Right atrium auricular region (tissue), 2 donors: ENCODE results near the gene KRCC1. TPM values are rescaled to one million over a fixed set of nuclear protein-coding genes. Genes with fewer than 3 reads are reported as not detected.

Experiments used
- DNase-seq: peaks from one replicate; pipeline ENCODE4 v3.0.0-alpha.2; 2019; ENCODE audit warnings: low spot score
- H3K27ac ChIP-seq, 2 donors: fragments of 200-600 bp; sonication (generic); 1 replicate in 1 of 2; 2 replicates in 1 of 2; pipeline ENCODE4 v1.5.1; 2016 to 2019
- H3K27me3 ChIP-seq, 2 donors: fragments of 200-600 bp; sonication (generic); one replicate each; pipeline versions ENCODE4 v1.5.1 to v1.6.0; 2017 to 2019
- H3K36me3 ChIP-seq: fragments of 200-600 bp; sonication (generic); one replicate; pipeline ENCODE4 v1.5.1; 2016
- H3K4me1 ChIP-seq, 2 donors: fragments of 200-600 bp; sonication (generic); one replicate each; pipeline versions ENCODE4 v1.5.1 to v1.6.0; 2017 to 2019
- H3K4me3 ChIP-seq, 2 donors: fragments of 200-600 bp; sonication (generic); 1 replicate in 1 of 2; 2 replicates in 1 of 2; pipeline ENCODE4 v1.5.1; 2017 to 2019; ENCODE audit warnings: mild to moderate bottlenecking in 1 of 2, moderate library complexity in 1 of 2
- H3K9me3 ChIP-seq, 2 donors: fragments of 200-600 bp; sonication (generic); one replicate each; pipeline ENCODE4 v1.5.1; 2019
- CTCF ChIP-seq, 2 donors: fragments of 200-600 bp; sonication (generic); IDR thresholded peaks; one replicate each; pipeline ENCODE4 v1.5.1; 2019; ENCODE audit warnings: antibody characterized with exemption in 2 of 2
- total RNA-seq, 2 donors: library from RNA; depleted of rRNA; stranded (reverse); fragments of >200 nt; gene quantifications; one replicate each; pipeline ENCODE4 v1.1.0, GENCODE V29; 2016

The KRCC1 gene
- total RNA-seq, 2 donors from 2014 or later = 20.6 to 27.5 TPM

GRCh38 chr2:88069117-88069516, 13.5 kb upstream of the KRCC1 start:
- H3K4me3 ChIP-seq = peak overlapping the region; percentile 47 to 49
- peak overlapping the region; percentile 74 to 95 for H3K27ac ChIP-seq
- peak; percentile 23 for DNase-seq
- H3K4me1 ChIP-seq = no peaks in the 10 kb centered on the region
- H3K9me3 ChIP-seq = peaks cover 0 to 1% of the 10 kb centered on the region in 2 donors
- no peaks in the 10 kb centered on the region for H3K27me3 ChIP-seq
- no peak for TF ChIP-seq CTCF (IDR thresholded peaks at IDR 0.05)
- H3K36me3 ChIP-seq = no peaks in the 10 kb centered on the region

- TF ChIP-seq CTCF (IDR thresholded peaks at IDR 0.05) = no peak
- no peaks in the 10 kb centered on the region for H3K27me3 ChIP-seq
- no peaks in the 10 kb centered on the region for H3K36me3 ChIP-seq
- peak; percentile 16 for DNase-seq
- H3K27ac ChIP-seq = peak overlapping the region; percentile 74 to 95
- no peaks in the 10 kb centered on the region for H3K9me3 ChIP-seq
- no peaks in the 10 kb centered on the region for H3K4me1 ChIP-seq
- peak overlapping the region; percentile 47 to 49 for H3K4me3 ChIP-seq
These were observed 12.5 kb upstream of the KRCC1 start for GRCh38 chr2:88068044-88068443.

DNA sequence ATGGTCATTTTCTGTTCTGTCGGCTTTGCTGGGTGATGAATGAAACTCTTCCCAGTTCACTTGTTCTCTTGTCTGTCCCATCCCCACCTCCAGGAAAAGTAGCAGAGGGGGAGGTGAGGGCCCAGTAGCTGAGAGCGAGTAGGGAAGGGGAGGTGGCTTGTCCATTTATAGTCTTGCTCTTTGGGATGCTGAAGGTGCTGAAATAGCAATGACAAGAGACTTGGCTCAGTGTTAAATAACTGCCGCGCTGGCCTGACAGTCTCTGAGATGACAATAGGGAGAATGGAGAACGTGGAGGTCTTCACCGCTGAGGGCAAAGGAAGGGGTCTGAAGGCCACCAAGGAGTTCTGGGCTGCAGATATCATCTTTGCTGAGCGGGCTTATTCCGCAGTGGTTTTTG, 12.0 kb upstream of the KRCC1 start, which contains the start of gene SMYD1:
SMYD1 (plus strand) TSS at position 228 of the 400 bp plus-strand sequence; CDS start at position 268, 40 bp downstream.
- peak; percentile 56 for DNase-seq
- peak within 1 kb of the TSS; percentile 47 to 49 for H3K4me3 ChIP-seq
- H3K27me3 ChIP-seq = no peaks in the 10 kb centered on the region
- H3K27ac ChIP-seq = peak within 1 kb of the TSS; percentile 74 to 95
- TF ChIP-seq CTCF (IDR thresholded peaks at IDR 0.05) = no peak
- no peaks in the 10 kb centered on the region for H3K36me3 ChIP-seq
- no peaks in the 10 kb centered on the region for H3K9me3 ChIP-seq
- no peaks in the 10 kb centered on the region for H3K4me1 ChIP-seq

DNA sequence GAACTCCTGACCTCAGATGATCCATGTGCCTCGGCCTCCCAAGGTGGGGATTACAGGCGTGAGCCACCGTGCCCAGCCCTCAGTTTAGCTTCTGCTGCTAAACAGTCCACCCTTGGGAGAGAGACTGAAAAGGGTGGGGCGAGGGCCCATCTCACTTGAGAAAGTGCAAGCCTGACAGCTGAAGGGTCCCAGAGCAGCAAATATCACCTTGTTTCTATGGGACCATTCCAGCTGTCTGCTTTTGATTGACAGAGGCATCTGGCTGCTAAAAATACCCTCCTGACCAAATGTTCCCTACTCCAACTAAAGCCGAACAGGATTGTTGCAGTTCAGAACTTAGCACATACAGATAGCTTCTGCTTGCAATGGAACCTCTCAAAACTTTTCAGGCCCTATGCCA, 11.6 kb upstream of the KRCC1 start:
- no peaks in the 10 kb centered on the region for H3K9me3 ChIP-seq
- peak overlapping the region; percentile 74 to 95 for H3K27ac ChIP-seq
- H3K36me3 ChIP-seq = no peaks in the 10 kb centered on the region
- no peaks in the 10 kb centered on the region for H3K4me1 ChIP-seq
- DNase-seq = peak; percentile 42
- no peak for TF ChIP-seq CTCF (IDR thresholded peaks at IDR 0.05)
- H3K4me3 ChIP-seq = peak overlapping the region; percentile 9 to 47
- no peaks in the 10 kb centered on the region for H3K27me3 ChIP-seq

GRCh38 chr2:88066543-88066942, 11.0 kb upstream of the KRCC1 start:
- Histone ChIP-seq H3K27me3 (no peaks in the 10 kb centered on the region), H3K4me3 (no peak overlapping the region), H3K9me3 (no peaks in the 10 kb centered on the region), H3K27ac (peak overlapping the region; percentile 74 to 95), H3K4me1 (no peaks in the 10 kb centered on the region), H3K36me3 (no peaks in the 10 kb centered on the region)
- no peak for DNase-seq
- TF ChIP-seq CTCF (IDR thresholded peaks at IDR 0.05) = no peak

DNA sequence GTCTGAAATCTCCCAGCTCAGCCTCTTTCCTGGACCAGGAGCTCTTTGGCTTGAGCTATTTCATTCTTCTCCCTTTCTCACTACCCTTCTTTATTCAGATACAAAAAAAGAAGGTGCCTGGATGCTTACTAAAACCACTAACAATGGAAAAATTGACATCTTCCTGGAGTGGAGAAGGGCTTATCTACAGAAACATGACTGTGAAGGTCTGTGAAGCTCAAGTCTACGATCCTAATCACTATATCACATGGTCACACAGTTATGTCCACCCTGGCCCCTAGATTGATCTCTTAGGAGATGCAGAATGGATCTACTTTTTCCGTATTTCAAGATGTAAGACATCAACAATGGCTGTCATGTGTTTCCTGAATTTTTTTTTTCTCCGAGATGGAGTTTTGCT, 5.7 kb upstream of the KRCC1 start:
- no peak for TF ChIP-seq CTCF (IDR thresholded peaks at IDR 0.05)
- no peaks in the 10 kb centered on the region for H3K36me3 ChIP-seq
- no peak overlapping the region for H3K27ac ChIP-seq
- no peaks in the 10 kb centered on the region for H3K27me3 ChIP-seq
- DNase-seq = no peak
- H3K4me1 ChIP-seq = peaks cover 0 to under 1% of the 10 kb centered on the region in 2 donors
- no peaks in the 10 kb centered on the region for H3K9me3 ChIP-seq
- no peak overlapping the region for H3K4me3 ChIP-seq
